HFF-Myc (cell line): ENCODE results near the gene NOTCH4.
"Not testable (repeated sequence)": the region's sequence is repeated elsewhere in the genome, so short reads cannot be mapped to it uniquely, and the experiment has no call there.

Experiments
- DNase-seq: peaks from one replicate; pipeline ENCODE4 v3.0.0-alpha.2; 2011; ENCODE audit warnings: low read depth; ENCODE audit errors: extremely low read depth
- H3K4me3 ChIP-seq: replicated peaks from 2 replicates; pipeline ENCODE4 v1.5.1; 2011; ENCODE audit warnings: low read depth, mild to moderate bottlenecking, control low read depth, low read length
- TF ChIP-seq, protein P1 (sequence below): IDR thresholded peaks from 2 replicates; pipeline ENCODE4 v1.5.1; 2012; ENCODE audit warnings: mild to moderate bottlenecking, low read depth, low read length, control low read depth; ENCODE audit errors: missing control alignments

Gene NOTCH4

DNA sequence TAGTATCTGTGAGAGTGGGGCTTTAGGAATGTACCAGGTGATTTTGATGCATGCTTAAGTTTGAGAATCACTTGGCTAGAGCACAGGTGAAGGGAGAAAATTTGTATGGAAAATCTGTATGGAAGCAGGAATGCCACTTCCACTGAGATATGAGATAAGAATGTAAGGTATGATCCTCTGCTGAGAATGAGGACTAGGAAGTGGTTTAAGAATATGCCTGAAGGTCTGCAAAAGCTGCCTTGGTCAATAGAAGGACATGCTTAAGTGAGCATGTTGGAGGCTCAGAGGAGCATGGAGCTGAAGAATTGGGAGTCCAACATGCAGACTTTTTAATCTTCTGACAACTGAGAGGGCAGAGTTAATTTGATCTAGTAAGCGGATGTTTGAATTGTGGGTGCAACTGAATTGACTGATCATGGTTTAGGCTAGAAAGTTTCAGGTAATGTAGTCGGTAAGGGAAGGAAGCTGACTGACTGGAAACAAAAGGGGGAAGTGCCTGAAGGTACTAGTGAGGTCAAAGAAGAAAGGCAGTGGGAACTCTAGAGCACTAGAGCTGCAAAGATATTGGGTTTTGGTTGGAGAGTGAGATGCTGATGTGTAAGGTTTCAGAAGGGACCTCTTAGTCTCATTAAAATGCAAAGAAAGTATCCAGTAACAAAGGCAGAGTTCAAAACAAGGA is 28.6 kb upstream of the NOTCH4 start:
- TF ChIP-seq, protein P1, sequence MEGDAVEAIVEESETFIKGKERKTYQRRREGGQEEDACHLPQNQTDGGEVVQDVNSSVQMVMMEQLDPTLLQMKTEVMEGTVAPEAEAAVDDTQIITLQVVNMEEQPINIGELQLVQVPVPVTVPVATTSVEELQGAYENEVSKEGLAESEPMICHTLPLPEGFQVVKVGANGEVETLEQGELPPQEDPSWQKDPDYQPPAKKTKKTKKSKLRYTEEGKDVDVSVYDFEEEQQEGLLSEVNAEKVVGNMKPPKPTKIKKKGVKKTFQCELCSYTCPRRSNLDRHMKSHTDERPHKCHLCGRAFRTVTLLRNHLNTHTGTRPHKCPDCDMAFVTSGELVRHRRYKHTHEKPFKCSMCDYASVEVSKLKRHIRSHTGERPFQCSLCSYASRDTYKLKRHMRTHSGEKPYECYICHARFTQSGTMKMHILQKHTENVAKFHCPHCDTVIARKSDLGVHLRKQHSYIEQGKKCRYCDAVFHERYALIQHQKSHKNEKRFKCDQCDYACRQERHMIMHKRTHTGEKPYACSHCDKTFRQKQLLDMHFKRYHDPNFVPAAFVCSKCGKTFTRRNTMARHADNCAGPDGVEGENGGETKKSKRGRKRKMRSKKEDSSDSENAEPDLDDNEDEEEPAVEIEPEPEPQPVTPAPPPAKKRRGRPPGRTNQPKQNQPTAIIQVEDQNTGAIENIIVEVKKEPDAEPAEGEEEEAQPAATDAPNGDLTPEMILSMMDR, result no peak
- no peak for DNase-seq
- no peak overlapping the region for H3K4me3 ChIP-seq

DNA sequence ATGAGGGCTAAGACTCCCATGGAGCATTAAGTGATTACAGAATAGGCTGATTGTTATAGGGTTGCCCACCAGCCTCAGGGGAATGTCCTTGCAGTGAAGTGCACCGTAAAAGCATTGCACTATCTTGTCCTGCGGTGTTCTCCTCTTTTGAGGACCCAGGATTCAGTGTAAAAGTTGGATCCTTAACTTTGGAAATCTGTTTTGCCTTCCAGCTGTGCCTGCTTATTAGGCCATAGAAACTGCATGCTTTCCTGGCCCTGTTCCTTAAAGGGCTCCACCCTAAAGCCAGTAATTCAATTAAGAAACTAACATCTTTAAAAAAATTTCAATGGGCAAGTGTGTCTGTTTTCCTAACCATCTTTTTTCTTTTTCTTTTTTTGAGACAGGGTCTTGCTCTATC is 25.4 kb upstream of the NOTCH4 start:
- TF ChIP-seq, protein P1, result no peak
- no peak for DNase-seq
- no peak overlapping the region for H3K4me3 ChIP-seq

- H3K4me3 ChIP-seq, result no peak overlapping the region
- DNase-seq, result no peak
- TF ChIP-seq, protein P1, result no peak
Observed at GRCh38 chr6:32247401-32247800, 23.5 kb upstream of the NOTCH4 start.

DNA sequence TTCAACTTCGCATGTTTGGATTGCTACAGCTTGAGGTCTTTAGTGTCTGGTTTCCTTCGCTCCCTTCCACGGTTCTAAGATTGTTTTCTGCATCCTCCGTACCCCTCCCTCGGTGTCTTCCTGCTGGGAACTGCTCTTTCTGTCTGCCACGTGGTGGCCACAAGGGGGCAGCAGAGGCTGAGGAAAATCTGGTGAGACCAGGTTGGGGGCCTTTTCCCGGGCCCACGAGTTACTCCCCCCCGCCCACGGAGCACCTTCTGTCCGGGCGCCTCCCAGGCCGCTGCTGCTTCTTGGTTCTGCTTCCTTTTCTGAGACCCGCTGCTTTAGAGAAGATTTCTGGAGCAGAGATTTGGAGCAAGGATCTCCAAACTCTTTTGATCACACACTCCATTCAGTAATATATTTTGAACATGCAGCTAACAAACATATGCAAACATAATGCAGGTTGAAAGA is 21.1 kb upstream of the NOTCH4 start:
- peak; percentile 59 for DNase-seq
- H3K4me3 ChIP-seq, result no peak overlapping the region
- TF ChIP-seq, protein P1, result peak; percentile 89

DNA sequence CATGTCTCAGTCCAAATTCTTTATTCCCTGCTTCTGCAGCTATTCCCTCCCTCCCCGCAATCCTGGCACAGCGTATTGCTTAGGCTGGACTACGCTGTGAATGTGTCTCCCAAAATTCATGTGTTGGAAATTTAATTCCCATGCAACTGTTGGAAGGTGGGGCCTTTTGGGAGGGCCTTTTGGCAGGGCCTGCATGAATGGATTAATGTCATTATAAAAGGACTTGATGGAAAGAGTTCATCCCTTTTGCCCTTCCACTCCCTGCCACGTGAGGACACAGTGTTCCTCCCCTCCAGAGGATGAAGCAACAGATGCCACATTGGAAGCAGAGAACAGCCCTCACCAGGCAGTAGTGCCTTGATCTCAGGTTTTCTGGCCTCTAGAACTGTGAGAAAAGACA is 20.4 kb upstream of the NOTCH4 start:
- TF ChIP-seq, protein P1, result no peak
- no peak for DNase-seq
- H3K4me3 ChIP-seq, result no peak overlapping the region

DNA sequence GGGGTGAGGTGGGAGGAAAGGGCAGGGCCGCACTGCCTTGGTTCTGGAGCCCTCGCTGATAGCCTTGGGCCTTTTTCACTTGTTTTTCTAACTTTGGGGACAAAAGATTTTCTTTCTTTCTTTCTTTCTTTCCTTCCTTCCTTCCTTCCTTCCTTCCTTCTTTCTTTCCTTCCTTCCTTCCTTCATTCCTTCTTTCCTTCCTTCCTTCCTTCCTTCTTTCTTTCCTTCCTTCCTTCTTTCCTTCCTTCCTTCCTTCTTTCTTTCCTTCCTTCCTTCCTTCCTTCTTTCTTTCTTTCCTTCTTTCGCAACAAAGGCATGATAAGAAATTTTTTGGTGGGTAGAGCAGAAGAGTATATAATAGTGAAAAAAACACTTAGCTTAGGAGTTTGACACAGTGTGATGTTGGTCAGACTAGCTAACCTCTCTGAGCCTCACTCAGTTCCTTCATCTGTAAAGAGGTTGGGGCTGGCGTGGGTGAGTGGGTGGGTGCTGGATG is 18.5 kb upstream of the NOTCH4 start:
- not testable (repeated sequence) for DNase-seq

GRCh38 chr6:32240686-32241085 is 16.8 kb upstream of the NOTCH4 start:
- TF ChIP-seq, protein P1, result peak; percentile 8
- no peak for DNase-seq
- no peak overlapping the region for H3K4me3 ChIP-seq

More for the DNA sequence above, 18.5 kb upstream of the NOTCH4 start:
- H3K4me3 ChIP-seq, result not testable (repeated sequence)
